H9 (cell line): ENCODE results near the gene APC. TPM values are rescaled to one million over a fixed set of nuclear protein-coding genes. Genes with fewer than 3 reads are reported as not detected.
A peak's percentile ranks its signal among the peaks of the same experiment; 100 is the strongest.

Experiments
- DNase-seq: peaks from one replicate; pipeline ENCODE4 v3.0.0-alpha.2; 2017
- H2AFZ ChIP-seq: one replicate; pipeline ENCODE4 v1.6.1; 2013; ENCODE audit warnings: mild to moderate bottlenecking, low read length, control low read depth, moderate library complexity
- H2AK5ac ChIP-seq: 2 replicates; pipeline ENCODE4 v1.6.1; 2013; ENCODE audit warnings: low read length, control low read depth, mixed read lengths; ENCODE audit not compliant: insufficient read length
- H2BK120ac ChIP-seq: one replicate; pipeline ENCODE4 v1.6.1; 2013; ENCODE audit warnings: low read depth, mild to moderate bottlenecking, low read length, control low read depth, inconsistent platforms; ENCODE audit not compliant: poor library complexity, severe bottlenecking
- H2BK12ac ChIP-seq: 2 replicates; pipeline ENCODE4 v1.6.1; 2013; ENCODE audit warnings: low read length, control low read depth, mixed read lengths, low read depth; ENCODE audit not compliant: insufficient read length
- H2BK15ac ChIP-seq: 2 replicates; pipeline ENCODE4 v1.6.1; 2013; ENCODE audit warnings: low read depth, low read length, control low read depth
- H2BK20ac ChIP-seq: one replicate; pipeline ENCODE4 v1.6.1; 2013; ENCODE audit warnings: low read depth, mild to moderate bottlenecking, low read length, control low read depth, inconsistent platforms; ENCODE audit not compliant: poor library complexity, severe bottlenecking
- H2BK5ac ChIP-seq: 2 replicates; pipeline ENCODE4 v1.6.1; 2013; ENCODE audit warnings: low read length, control low read depth, mixed read lengths; ENCODE audit not compliant: insufficient read length
- H3K14ac ChIP-seq: 2 replicates; pipeline ENCODE4 v1.6.1; 2013; ENCODE audit warnings: low read length, control low read depth; ENCODE audit not compliant: insufficient read depth
- H3K18ac ChIP-seq: 2 replicates; pipeline ENCODE4 v1.6.1; 2013; ENCODE audit warnings: low read depth, mild to moderate bottlenecking, mixed read lengths, low read length, control low read depth; ENCODE audit not compliant: insufficient read length
- H3K23ac ChIP-seq: 2 replicates; pipeline ENCODE4 v1.6.1; 2013; ENCODE audit warnings: low read length, control low read depth, mixed read lengths, low read depth; ENCODE audit not compliant: insufficient read length
- H3K23me2 ChIP-seq: 2 replicates; pipeline ENCODE4 v1.6.1; 2013; ENCODE audit warnings: low read depth, mild to moderate bottlenecking, mixed read lengths, low read length, control low read depth; ENCODE audit not compliant: insufficient read length, poor library complexity, severe bottlenecking
- H3K27ac ChIP-seq: 2 replicates; pipeline ENCODE4 v1.5.1; 2013; ENCODE audit warnings: low read length, control low read depth, mixed read lengths, low read depth; ENCODE audit not compliant: insufficient read length
- H3K27me3 ChIP-seq: 2 replicates; pipeline ENCODE4 v1.6.1; 2013; ENCODE audit warnings: low read length, control low read depth, inconsistent platforms; ENCODE audit not compliant: insufficient read depth
- H3K4ac ChIP-seq: 2 replicates; pipeline ENCODE4 v1.6.1; 2013; ENCODE audit warnings: low read depth, mild to moderate bottlenecking, control low read depth, inconsistent platforms, low read length, moderate library complexity
- H3K4me1 ChIP-seq: 2 replicates; pipeline ENCODE4 v1.6.1; 2013; ENCODE audit warnings: low read length, control low read depth, inconsistent platforms; ENCODE audit not compliant: insufficient read depth
- H3K4me2 ChIP-seq: 2 replicates; pipeline ENCODE4 v1.6.1; 2013; ENCODE audit warnings: low read length, control low read depth, mixed read lengths; ENCODE audit not compliant: insufficient read length, insufficient read depth
- H3K56ac ChIP-seq: 2 replicates; pipeline ENCODE4 v1.6.1; 2013; ENCODE audit warnings: low read depth, mild to moderate bottlenecking, mixed read lengths, low read length, control low read depth; ENCODE audit not compliant: insufficient read length
- H3K79me1 ChIP-seq: 2 replicates; pipeline ENCODE4 v1.6.1; 2013; ENCODE audit warnings: low read depth, mild to moderate bottlenecking, moderate library complexity, low read length, control low read depth, inconsistent platforms; ENCODE audit not compliant: insufficient read depth, poor library complexity, severe bottlenecking
- H3K79me2 ChIP-seq: 2 replicates; pipeline ENCODE4 v1.6.1; 2013; ENCODE audit warnings: low read length, control low read depth, inconsistent platforms; ENCODE audit not compliant: insufficient read depth
- H3K9ac ChIP-seq: 2 replicates; pipeline ENCODE4 v1.6.1; 2013; ENCODE audit warnings: low read length, control low read depth, mixed read lengths; ENCODE audit not compliant: insufficient read length; ENCODE audit errors: extremely low read depth
- H3K9me3 ChIP-seq: one replicate; pipeline ENCODE4 v1.6.1; 2013; ENCODE audit warnings: low read depth, low read length, inconsistent platforms; ENCODE audit not compliant: control insufficient read depth
- H3T11ph ChIP-seq: one replicate; pipeline ENCODE4 v1.6.1; 2013; ENCODE audit warnings: mild to moderate bottlenecking, low read length, control low read depth, inconsistent platforms
- H4K20me1 ChIP-seq: one replicate; pipeline ENCODE4 v1.6.1; 2013; ENCODE audit not compliant: control insufficient read depth, insufficient read length, insufficient read depth
- H4K5ac ChIP-seq: 2 replicates; pipeline ENCODE4 v1.6.1; 2013; ENCODE audit warnings: low read depth, mild to moderate bottlenecking, mixed read lengths, low read length, control low read depth; ENCODE audit not compliant: insufficient read length
- H4K8ac ChIP-seq: replicated peaks from 2 replicates; pipeline ENCODE4 v1.6.1; 2013; ENCODE audit warnings: low read length, control low read depth, mixed read lengths, low read depth; ENCODE audit not compliant: insufficient read length
- H4K91ac ChIP-seq: 2 replicates; pipeline ENCODE4 v1.6.1; 2013; ENCODE audit warnings: low read depth, mild to moderate bottlenecking, moderate library complexity, mixed read lengths, low read length, control low read depth; ENCODE audit not compliant: insufficient read length
- H3K27ac Mint-ChIP-seq, 3 experiments: 2 replicates in 2 of 3; 3 replicates in 1 of 3; pipeline ENCODE4 v1.8.0; 2020 to 2021; ENCODE audit warnings: mixed read lengths in 3 of 3, mild to moderate bottlenecking in 1 of 3, moderate library complexity in 1 of 3
- H3K27me3 Mint-ChIP-seq: 2 replicates; pipeline ENCODE4 v1.8.0; 2021; ENCODE audit warnings: low read depth, mild to moderate bottlenecking, moderate library complexity, mixed read lengths
- H3K36me3 Mint-ChIP-seq, 3 experiments: 2 replicates in 2 of 3; 3 replicates in 1 of 3; pipeline ENCODE4 v1.8.0; 2020 to 2021; ENCODE audit warnings: low read depth in 3 of 3, mixed read lengths in 3 of 3; ENCODE audit not compliant: insufficient read depth in 1 of 3
- H3K4me1 Mint-ChIP-seq, 2 experiments: 2 replicates each; pipeline ENCODE4 v1.8.0; 2020; ENCODE audit warnings: mixed read lengths in 2 of 2
- H3K4me3 Mint-ChIP-seq, 2 experiments: 2 replicates in 1 of 2; 3 replicates in 1 of 2; pipeline ENCODE4 v1.8.0; 2020 to 2021; ENCODE audit warnings: mild to moderate bottlenecking in 2 of 2, mixed read lengths in 2 of 2, moderate library complexity in 1 of 2
- H3K9me3 Mint-ChIP-seq, 2 experiments: 2 replicates in 1 of 2; 3 replicates in 1 of 2; pipeline ENCODE4 v1.8.0; 2020; ENCODE audit warnings: mild to moderate bottlenecking in 2 of 2, mixed read lengths in 2 of 2, moderate library complexity in 1 of 2
- WGBS: extraction: QIAGEN DNeasy Blood & Tissue Kit; methylation state at CpG from one replicate; pipeline ENCODE4 v1.1.7; 2013; ENCODE audit warnings: missing lambda C conversion rate, low lambda C conversion rate, mixed read lengths; ENCODE audit not compliant: insufficient read length; ENCODE audit errors: extremely low coverage; 5-methylcytosine and 5-hydroxymethylcytosine counted together
- total RNA-seq: library from RNA; stranded (reverse); gene quantifications from 2 replicates; pipeline ENCODE4 v1.2.1, GENCODE V29; 2021
- TF ChIP-seq, protein P1 (sequence below): fragments of 200-600 bp; sonication (generic); conservative IDR thresholded peaks from 3 replicates; pipeline ENCODE4 v1.8.0; 2021; ENCODE audit warnings: antibody characterized with exemption, mild to moderate bottlenecking

Gene APC
- total RNA-seq, 1 experiment from 2014 or later: 29.3 TPM

- no peak overlapping the region for H3K4me3 Mint-ChIP-seq
- DNase-seq: peak; percentile 50
- H3K4me1 Mint-ChIP-seq: peaks cover 11 to 12% of the 10 kb centered on the region in 2 experiments
These were observed 45.9 kb upstream of the APC start for GRCh38 chr5:112691758-112692157.

More at GRCh38 chr5:112691758-112692157, 45.9 kb upstream of the APC start:
- WGBS: no CpG with 5 or more reads among the region's 3 CpGs
- Histone ChIP-seq H2BK120ac (no peak overlapping the region), H3K4me2 (no peak overlapping the region), H3K18ac (no peak overlapping the region), H4K91ac (no peak overlapping the region), H3K9ac (no peak overlapping the region), H2BK12ac (no peak overlapping the region), H3T11ph (no peak overlapping the region), H3K9me3 (no peaks in the 10 kb centered on the region), H3K23ac (no peak overlapping the region), H4K8ac (no peak overlapping the region), H3K56ac (no peak overlapping the region), H3K4me1 (no peaks in the 10 kb centered on the region), H2BK15ac (no peak overlapping the region), H2AFZ (no peak overlapping the region), H3K27ac (no peak overlapping the region), H3K79me2 (no peaks in the 10 kb centered on the region), H2AK5ac (no peak overlapping the region), H3K14ac (no peak overlapping the region), H3K4ac (no peak overlapping the region), H3K79me1 (no peaks in the 10 kb centered on the region), H4K20me1 (no peaks in the 10 kb centered on the region), H4K5ac (no peak overlapping the region), H2BK5ac (no peak overlapping the region), H3K27me3 (no peaks in the 10 kb centered on the region), H3K23me2 (no peaks in the 10 kb centered on the region), H2BK20ac (no peak overlapping the region)
- H3K36me3 Mint-ChIP-seq: peaks cover 0 to 5% (median 2%) of the 10 kb centered on the region in 3 experiments; a peak in 2 of 7 replicates
- H3K27me3 Mint-ChIP-seq: no peaks in the 10 kb centered on the region
- no peaks in the 10 kb centered on the region; a peak in 3 of 5 replicates for H3K9me3 Mint-ChIP-seq
- no peak overlapping the region for H3K27ac Mint-ChIP-seq
- TF ChIP-seq, protein P1, sequence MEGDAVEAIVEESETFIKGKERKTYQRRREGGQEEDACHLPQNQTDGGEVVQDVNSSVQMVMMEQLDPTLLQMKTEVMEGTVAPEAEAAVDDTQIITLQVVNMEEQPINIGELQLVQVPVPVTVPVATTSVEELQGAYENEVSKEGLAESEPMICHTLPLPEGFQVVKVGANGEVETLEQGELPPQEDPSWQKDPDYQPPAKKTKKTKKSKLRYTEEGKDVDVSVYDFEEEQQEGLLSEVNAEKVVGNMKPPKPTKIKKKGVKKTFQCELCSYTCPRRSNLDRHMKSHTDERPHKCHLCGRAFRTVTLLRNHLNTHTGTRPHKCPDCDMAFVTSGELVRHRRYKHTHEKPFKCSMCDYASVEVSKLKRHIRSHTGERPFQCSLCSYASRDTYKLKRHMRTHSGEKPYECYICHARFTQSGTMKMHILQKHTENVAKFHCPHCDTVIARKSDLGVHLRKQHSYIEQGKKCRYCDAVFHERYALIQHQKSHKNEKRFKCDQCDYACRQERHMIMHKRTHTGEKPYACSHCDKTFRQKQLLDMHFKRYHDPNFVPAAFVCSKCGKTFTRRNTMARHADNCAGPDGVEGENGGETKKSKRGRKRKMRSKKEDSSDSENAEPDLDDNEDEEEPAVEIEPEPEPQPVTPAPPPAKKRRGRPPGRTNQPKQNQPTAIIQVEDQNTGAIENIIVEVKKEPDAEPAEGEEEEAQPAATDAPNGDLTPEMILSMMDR: peak; percentile 55; the same call in 2 of the 3 replicates
